Adipose tissue (tissue), 3 donors: ENCODE results near the gene PRICKLE2. TPM values are rescaled to one million over a fixed set of nuclear protein-coding genes. Genes with fewer than 3 reads are reported as not detected.

Source experiments
- H3K27ac ChIP-seq: one replicate; pipeline ENCODE4 v1.5.1; 2013; ENCODE audit warnings: low read depth, low read length
- WGBS, 3 donors: extraction: QIAGEN DNeasy Blood & Tissue Kit; methylation state at CpG; one replicate each; pipeline ENCODE4 v1.1.7; 2013; 5-methylcytosine and 5-hydroxymethylcytosine counted together
- polyA plus RNA-seq, 3 donors: library from polyadenylated mRNA; stranded (reverse); fragments of 200-250 nt; gene quantifications; one replicate each; pipeline ENCODE4 v1.2.3, GENCODE V29; 2013
- donor health status: healthy with polysubstance abuse.
- donor health status: Bipolar disorder and iron deficiency.
- donor health status: healthy.

PRICKLE2 gene
- polyA plus RNA-seq, 3 donors = 2.2 to 13.2 (median 9.8) TPM

GRCh38 chr3:64176461-64176996 lies 48.7 kb downstream of the PRICKLE2 start:
- no peak overlapping the region for H3K27ac ChIP-seq
- WGBS, 3 donors = 91 to 96% (median 94%) methylated on average over 4 of the region's 4 CpGs

DNA sequence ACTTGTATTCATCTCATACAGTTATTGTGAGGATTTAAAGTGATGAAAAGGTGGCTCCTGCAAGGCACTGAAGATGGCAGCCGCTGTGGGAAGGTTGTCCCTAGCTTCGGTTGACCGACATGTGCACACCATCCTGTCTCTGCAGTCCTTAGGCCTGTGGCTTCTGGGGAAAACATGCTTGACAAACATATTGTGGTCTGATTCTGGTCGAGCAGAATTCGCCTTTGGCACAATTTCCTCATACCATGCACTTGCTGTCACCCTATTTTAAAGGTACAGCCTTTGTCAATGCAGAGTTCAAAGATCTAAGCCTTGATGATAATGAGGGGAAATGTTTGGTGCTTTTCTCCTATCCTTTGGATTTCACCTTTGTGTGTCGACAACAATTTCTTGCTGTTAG lies 50.9 kb downstream of the PRICKLE2 start:
- H3K27ac ChIP-seq = no peak overlapping the region
- 81 to 87% (median 86%) methylated on average over 6 of the region's 6 CpGs for WGBS, 3 donors

- no peak overlapping the region for H3K27ac ChIP-seq
- WGBS, 3 donors = 82 to 92% (median 84%) methylated on average over 5 of the region's 5 CpGs
These were observed 51.7 kb downstream of the PRICKLE2 start for GRCh38 chr3:64173563-64173962.

GRCh38 chr3:64170270-64170669 lies 55.0 kb downstream of the PRICKLE2 start:
- no peak overlapping the region for H3K27ac ChIP-seq

GRCh38 chr3:64167868-64168267 lies 57.4 kb downstream of the PRICKLE2 start:
- 68 to 93% (median 73%) methylated on average over 1 of the region's 1 CpG for WGBS, 3 donors
- no peak overlapping the region for H3K27ac ChIP-seq

More at GRCh38 chr3:64170270-64170669, 55.0 kb downstream of the PRICKLE2 start:
- 76 to 88% (median 84%) methylated on average over 5 of the region's 5 CpGs for WGBS, 3 donors

DNA sequence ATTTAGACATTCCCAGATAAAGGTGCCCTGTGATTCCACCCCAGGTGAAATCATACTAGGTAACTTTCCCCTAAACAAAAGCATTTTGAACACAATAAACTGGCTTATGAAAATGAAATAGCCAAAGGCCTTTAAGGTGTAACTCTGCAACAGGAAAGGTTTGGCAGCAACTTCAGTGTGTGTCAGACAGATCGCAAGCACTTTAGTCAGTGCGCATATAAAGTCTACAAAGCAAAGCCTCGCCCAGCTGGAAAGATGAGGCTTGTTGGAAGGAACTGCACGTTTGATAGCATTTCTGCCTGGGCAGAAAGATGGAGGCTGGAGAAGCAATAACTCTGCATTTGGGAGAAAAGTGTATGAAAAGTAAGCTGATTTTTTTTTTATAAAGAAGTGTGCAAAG lies 57.9 kb downstream of the PRICKLE2 start:
- 67 to 76% (median 68%) methylated on average over 4 of the region's 4 CpGs for WGBS, 3 donors
- no peak overlapping the region for H3K27ac ChIP-seq

GRCh38 chr3:64166584-64167162 lies 58.6 kb downstream of the PRICKLE2 start:
- H3K27ac ChIP-seq = no peak overlapping the region
- 72 to 86% (median 77%) methylated on average over 4 of the region's 4 CpGs for WGBS, 3 donors

GRCh38 chr3:64164349-64164748 lies 60.9 kb downstream of the PRICKLE2 start:
- 88 to 99% (median 93%) methylated on average over 2 of the region's 2 CpGs for WGBS, 3 donors

DNA sequence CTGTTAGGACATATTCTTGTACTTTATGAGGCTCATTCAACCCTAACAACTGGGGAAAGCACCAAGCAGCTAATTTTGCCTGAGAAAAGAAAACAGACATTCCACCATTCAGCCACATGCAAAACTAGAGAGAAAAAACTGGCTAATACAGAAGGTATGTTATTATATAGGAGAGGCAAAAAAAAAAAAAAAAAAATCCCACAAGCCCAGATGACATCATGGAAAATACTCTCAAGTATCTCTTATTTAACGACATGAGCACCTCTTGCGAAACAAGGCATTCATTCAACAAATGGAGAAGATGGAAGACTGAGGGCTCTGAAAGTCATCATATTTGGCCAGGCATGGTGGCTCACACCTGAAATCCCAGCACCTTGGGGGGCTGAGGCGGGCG lies 61.5 kb downstream of the PRICKLE2 start:
- H3K27ac ChIP-seq = no peak overlapping the region
- WGBS, 3 donors = 79 to 88% (median 86%) methylated on average over 4 of the region's 4 CpGs

More at GRCh38 chr3:64164349-64164748, 60.9 kb downstream of the PRICKLE2 start:
- H3K27ac ChIP-seq = no peak overlapping the region

DNA sequence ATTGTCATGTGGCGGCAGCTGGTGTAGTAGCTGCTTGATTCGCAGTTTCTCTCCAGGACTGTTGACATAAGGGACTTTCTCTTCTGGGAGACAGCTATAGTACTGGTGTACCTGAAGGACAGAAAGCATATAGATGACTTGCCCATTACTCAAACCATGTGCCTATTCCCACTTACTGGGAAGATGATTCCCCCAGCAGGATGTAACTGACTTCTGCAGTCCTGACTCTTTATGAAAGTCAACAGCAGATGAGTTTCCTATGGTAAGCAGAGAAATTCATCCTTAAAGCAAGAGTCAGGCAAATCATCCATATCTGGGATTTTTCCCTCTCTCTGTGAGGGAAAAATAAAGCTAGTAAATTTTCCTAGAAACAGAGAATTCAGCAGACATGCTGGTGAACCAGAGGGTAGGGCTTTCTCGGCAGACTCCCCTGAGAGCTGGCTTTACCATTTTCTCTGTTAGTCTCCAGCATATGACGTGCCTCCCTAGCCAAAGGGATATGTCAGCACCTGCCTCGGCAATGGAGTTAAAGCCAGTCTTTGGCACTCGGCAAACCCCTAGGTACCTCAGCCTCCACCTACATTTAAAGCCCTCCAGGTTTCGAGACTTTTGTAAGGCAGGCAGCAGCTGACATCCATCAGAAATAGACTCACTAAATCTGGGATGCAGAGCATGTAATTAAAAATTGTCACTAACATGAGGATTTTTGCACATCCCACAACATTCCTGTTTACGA lies 62.1 kb downstream of the PRICKLE2 start:
- H3K27ac ChIP-seq = no peak overlapping the region
- 79 to 92% (median 80%) methylated on average over 8 of the region's 8 CpGs for WGBS, 3 donors

GRCh38 chr3:64161481-64161952 lies 63.7 kb downstream of the PRICKLE2 start:
- 2 to 11% (median 3%) methylated on average over 2 of the region's 2 CpGs for WGBS, 3 donors
- H3K27ac ChIP-seq = no peak overlapping the region

DNA sequence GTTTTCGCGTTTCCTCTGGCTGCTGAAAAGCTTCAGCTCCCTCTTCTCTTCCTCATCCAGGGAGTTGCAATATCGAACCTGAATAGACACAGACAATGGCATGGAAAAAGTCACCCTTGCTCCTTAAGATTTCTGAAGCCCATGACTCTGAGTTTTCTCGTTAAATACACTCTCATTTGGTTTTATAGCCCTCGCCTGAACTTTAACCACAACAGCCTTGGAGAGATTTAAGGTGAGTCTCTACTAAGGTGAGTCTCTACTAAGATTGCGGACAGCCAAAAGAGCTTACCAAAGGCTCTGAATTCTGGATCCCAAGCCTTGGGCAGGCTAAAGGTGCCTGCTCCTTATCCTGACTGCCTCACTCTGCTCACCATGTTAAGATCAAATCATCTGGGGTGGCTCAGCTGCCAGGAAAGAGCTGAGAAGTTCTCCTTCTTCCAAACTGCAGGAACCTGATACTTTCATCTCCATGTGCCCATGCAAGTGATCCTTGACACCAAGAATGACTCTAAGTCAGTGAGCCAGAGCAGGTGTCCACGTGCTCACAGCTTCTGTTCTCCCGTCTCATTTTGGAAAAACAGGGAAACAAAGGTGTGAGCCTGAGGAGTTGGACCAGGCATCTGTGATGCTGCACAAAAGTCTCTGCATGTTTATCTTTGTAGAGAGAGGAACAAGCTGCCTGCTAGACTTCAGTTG lies 65.1 kb downstream of the PRICKLE2 start:
- WGBS, 3 donors = 89 to 93% (median 91%) methylated on average over 8 of the region's 8 CpGs
- no peak overlapping the region for H3K27ac ChIP-seq

- 72 to 86% (median 80%) methylated on average over 3 of the region's 3 CpGs for WGBS, 3 donors
- H3K27ac ChIP-seq = no peak overlapping the region
These were observed 66.9 kb downstream of the PRICKLE2 start for GRCh38 chr3:64158334-64158733.

GRCh38 chr3:64157150-64158035 lies 67.9 kb downstream of the PRICKLE2 start:
- no peak overlapping the region for H3K27ac ChIP-seq
- 87 to 95% (median 93%) methylated on average over 17 of the region's 17 CpGs for WGBS, 3 donors

DNA sequence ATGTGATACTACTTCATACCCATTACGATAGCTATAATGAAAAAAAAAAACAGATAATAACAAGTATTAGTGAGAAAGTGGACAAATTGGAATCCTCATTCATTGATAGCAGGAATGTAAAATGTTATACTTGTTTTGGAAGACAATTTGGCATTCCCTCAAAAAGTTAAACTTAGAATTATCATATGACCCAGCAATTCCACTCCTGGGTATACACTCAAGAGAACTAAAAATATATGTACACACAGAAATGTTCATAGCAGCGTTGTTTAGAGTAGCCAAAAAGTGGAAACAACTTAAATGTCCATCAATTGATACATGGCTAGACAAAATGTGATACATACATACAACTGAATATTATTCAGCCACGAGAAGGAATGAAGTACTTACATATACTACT lies 69.9 kb downstream of the PRICKLE2 start:
- WGBS, 3 donors = 77 to 93% (median 80%) methylated on average over 3 of the region's 3 CpGs
- H3K27ac ChIP-seq = no peak overlapping the region

DNA sequence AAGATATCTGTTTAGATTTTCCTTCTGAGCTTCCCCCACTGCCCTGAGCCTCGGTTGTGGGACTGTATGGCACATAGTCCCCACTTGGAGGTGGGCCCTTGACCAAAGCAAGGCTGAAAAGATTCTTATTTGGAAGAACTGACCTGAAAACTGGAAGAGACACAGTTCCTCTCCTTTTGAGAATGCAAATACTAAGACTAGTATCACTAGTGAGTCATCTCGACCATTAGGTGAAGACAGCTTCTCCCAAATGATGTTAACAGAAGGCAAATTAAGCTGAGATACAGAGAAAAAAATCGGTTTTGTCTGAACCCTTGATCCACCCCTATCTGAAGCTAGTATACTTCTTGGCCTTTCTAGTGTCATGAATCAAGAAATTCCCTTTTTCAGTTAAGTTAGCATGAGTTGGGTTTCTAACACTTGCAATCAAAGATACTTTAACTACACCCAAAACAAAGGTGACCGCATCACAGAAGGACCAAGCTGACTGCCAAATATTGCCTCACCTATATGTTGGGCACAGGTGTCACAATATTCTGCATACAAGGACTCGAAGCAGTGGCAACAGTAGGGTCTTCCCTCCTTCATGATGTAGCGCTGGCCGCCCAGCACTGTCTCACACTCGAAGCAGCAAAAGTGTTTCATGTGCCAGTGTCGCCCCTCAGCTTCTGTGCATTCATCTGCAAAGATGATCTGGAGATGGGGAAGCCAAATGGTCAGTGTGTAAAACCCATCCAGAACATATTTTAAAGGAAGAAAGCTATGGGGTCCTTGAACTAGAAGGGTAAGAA lies 72.4 kb downstream of the PRICKLE2 start:
- 93 to 96% (median 94%) methylated on average over 9 of the region's 9 CpGs for WGBS, 3 donors
- no peak overlapping the region for H3K27ac ChIP-seq

- 60 to 83% (median 78%) methylated on average over 2 of the region's 2 CpGs for WGBS, 3 donors
- H3K27ac ChIP-seq = no peak overlapping the region
These were observed 73.2 kb downstream of the PRICKLE2 start for GRCh38 chr3:64152086-64152485.
